ENCODE measurements around the gene LGI4. TPM values are rescaled to one million over a fixed set of nuclear protein-coding genes. Genes with fewer than 3 reads are reported as not detected.
"Not testable (repeated sequence)": the region's sequence is repeated elsewhere in the genome, so short reads cannot be mapped to it uniquely, and the experiment has no call there.

Gene LGI4
- total RNA-seq, 1 donor from 2014 or later: 10.6 TPM

- peak; percentile 23 for DNase-seq (ENCODE audit: low spot score)
Observed at GRCh38 chr19:35141837-35142605, 7.2 kb upstream of the LGI4 start.

GRCh38 chr19:35140962-35141836 is 6.3 kb upstream of the LGI4 start:
- DNase-seq (ENCODE audit: low spot score): peak; percentile 89

- no peak for DNase-seq (ENCODE audit: low spot score)
Observed at GRCh38 chr19:35140207-35140961, 5.5 kb upstream of the LGI4 start.

GRCh38 chr19:35138305-35138892 is 3.5 kb upstream of the LGI4 start, which contains the start of gene FXYD1:
FXYD1 (plus strand) TSS chr19:35138824; CDS start chr19:35140080, 1,256 bp downstream.
- DNase-seq (ENCODE audit: low spot score): peak; percentile 88

- no peak for DNase-seq (ENCODE audit: low spot score)
Observed at GRCh38 chr19:35136977-35137702, 2.3 kb upstream of the LGI4 start.

GRCh38 chr19:35136231-35136630 is 1.4 kb upstream of the LGI4 start:
- no peak for DNase-seq (ENCODE audit: low spot score)

GRCh38 chr19:35135389-35135909 is 590 bp upstream of the LGI4 start:
- peak; percentile 89 for DNase-seq (ENCODE audit: low spot score)

GRCh38 chr19:35133826-35134225 is 1.0 kb downstream of the LGI4 start:
- DNase-seq (ENCODE audit: low spot score): no peak

GRCh38 chr19:35132254-35132653 is 2.6 kb downstream of the LGI4 start:
- DNase-seq (ENCODE audit: low spot score): no peak

GRCh38 chr19:35130761-35131720 is 3.8 kb downstream of the LGI4 start:
- no peak for DNase-seq (ENCODE audit: low spot score)

GRCh38 chr19:35129724-35130274 is 5.1 kb downstream of the LGI4 start:
- not testable (repeated sequence) for DNase-seq (ENCODE audit: low spot score)

GRCh38 chr19:35128398-35129057 is 6.3 kb downstream of the LGI4 start:
- no peak for DNase-seq (ENCODE audit: low spot score)

- no peak for DNase-seq (ENCODE audit: low spot score)
Observed at GRCh38 chr19:35127871-35128270, 7.0 kb downstream of the LGI4 start.

GRCh38 chr19:35126624-35126959 is 8.3 kb downstream of the LGI4 start:
- DNase-seq (ENCODE audit: low spot score): peak; percentile 21

GRCh38 chr19:35125749-35126623 is 8.9 kb downstream of the LGI4 start:
- peak; percentile 42 for DNase-seq (ENCODE audit: low spot score)

- no peak for DNase-seq (ENCODE audit: low spot score)
Observed at GRCh38 chr19:35125270-35125717, 9.6 kb downstream of the LGI4 start.
